NCI-H226 (cell line): ENCODE data around the gene SLCO1B3.

Source experiments
- DNase-seq: peaks from one replicate; pipeline ENCODE4 v3.0.0-alpha.2; 2015

Gene SLCO1B3

DNA sequence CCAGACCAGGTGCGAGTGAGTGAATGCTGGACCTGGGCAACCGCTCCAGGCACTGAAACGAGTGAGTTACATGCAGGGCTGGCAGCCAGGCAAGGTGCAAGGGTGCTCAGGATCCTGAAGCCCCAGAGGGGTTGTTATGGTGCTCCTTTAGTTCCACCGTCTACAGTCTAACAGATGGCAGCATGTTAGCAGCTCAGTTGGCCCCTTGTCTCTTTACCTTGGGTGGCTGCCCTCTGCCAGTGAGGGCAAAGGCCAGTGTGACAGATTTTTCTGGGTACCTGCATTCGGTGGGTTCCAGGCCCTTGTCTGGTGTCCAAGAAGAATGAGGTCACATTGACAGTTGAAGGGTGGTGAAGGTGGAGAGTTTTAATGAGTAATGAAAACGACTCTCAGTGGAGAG lies 106.8 kb downstream of the SLCO1B3 start:
- no peak for DNase-seq

DNA sequence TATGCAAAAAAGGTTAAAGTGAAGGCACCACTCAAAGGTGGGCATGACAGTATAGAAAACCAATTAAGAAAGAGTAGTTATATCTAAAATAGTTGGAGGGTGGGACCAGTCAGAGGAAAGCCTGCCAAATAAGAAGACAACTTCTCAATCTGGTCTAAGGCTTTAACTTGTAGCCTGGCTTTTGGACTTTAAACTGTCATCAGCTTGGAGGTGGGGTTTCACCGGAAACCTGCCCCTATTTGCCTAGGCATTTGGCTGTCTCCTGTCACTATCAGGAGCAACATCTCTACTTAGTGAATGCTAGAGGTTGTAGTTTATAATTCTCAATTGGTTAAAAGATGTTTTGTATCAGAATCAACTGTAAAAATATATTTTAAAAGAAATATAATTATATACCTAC lies 107.3 kb downstream of the SLCO1B3 start:
- no peak for DNase-seq

DNA sequence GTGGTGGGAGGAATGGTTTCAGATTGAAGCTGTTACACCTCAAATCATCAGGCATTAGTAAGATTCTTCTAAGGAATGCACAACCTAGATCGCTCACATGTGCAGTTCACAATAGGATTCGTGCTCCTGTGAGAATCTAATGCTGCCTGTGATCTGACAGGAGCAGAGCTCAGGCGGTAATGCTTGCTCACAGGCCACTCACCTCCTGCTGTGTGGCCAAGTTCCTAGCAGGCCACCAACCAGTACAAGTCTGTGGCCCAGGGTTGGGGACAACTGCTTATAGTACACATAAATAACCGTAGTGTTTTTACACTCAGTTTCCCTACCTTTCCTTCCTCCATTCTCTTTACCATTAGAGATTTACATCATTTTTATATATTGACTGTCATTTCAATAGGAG lies 121.4 kb downstream of the SLCO1B3 start:
- no peak for DNase-seq

DNA sequence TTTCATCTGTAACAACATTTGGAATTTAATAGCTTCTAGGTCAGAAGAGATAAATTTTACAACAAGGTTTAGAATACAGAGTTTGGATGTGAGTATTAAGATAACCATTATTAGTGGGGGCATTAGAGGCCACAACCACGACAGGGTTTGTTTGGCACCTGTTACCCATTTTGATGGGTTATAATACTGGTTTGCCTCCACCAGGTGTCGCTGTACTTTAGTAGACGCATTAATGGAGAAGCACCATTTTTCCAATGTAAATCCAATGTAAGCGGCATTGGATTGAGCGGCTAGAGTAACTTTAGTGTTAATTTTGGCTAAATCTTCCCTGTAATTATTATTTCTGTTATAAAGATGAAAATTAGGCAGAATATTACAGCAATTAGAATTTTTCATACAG lies 136.2 kb downstream of the SLCO1B3 start:
- no peak for DNase-seq

DNA sequence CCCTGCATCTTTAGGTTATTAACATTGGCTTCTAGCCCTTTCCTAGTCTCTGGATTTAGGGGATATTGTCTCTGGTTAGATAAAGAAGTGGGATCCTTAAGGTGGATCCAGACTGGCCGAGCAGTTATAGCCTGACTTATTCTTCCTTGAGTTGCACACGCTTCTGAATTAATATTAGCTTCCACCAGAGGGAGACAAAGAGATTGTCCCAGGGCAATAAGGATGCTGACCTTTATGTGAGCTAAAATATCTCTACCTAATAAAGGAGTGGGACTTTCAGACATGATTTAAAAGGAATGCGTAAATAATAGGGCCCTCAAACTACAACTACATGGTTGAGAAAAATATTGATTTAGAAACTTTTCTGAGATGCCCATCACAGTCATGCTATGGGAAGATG lies 139.7 kb downstream of the SLCO1B3 start:
- DNase-seq = no peak

DNA sequence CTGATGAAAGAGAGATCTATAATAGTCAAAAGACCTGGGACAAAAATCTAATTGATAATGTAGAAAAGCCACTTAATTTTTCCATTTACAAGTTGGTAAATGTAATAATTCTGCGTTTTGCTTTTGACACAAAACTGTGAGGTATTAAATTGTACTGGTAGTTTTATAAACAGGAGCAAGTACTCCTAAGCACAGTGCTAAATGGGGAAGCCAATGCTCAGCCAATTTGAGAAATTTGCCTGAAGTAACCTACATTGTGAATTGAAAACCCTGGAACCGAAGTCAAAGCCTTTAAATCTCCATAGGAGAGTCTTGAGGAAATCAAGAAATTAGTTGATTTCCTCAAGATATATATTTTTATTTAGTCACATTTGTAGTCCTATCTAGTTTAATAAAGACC lies 152.8 kb downstream of the SLCO1B3 start:
- no peak for DNase-seq

DNA sequence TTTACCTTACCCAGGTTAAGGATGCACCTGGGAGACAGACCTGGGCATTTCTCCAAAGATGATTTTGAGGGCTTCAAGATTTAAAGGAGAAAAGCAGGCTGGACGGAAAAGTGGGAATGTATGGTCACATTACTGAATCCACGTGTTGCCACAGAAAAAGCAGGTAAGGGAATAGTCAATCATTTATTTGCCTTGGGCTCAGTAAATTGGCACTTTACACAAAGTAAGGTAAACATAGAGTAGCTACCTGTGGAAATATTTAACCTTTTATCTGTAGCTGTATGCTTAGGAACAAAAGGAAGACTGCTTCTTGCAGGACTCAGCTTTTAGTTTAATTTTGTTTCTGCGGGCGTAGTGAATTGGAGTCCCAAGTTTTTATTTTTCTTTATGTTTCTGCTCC lies 153.3 kb downstream of the SLCO1B3 start:
- no peak for DNase-seq
